Gastrocnemius medialis (tissue), 4 donors: ENCODE results near the gene PKNOX1. TPM values are rescaled to one million over a fixed set of nuclear protein-coding genes. Genes with fewer than 3 reads are reported as not detected.
"Not testable (repeated sequence)": the region's sequence is repeated elsewhere in the genome, so short reads cannot be mapped to it uniquely, and the experiment has no call there.

ENCODE experiments used
- ATAC-seq, 2 donors: fragments of 150-250 bp; one replicate each; pipeline ENCODE4 v1.9.1; 2016
- DNase-seq, 2 donors: peaks; one replicate each; pipeline ENCODE4 v3.0.0-alpha.2; 2019
- H3K27ac ChIP-seq, 4 donors: fragments of 200-600 bp; sonication (generic); 1 replicate in 1 of 4; 2 replicates in 3 of 4; pipeline ENCODE4 v1.5.1; 2016 to 2018; ENCODE audit warnings: mild to moderate bottlenecking in 2 of 4, moderate library complexity in 1 of 4
- H3K27me3 ChIP-seq, 3 donors: fragments of 200-600 bp; sonication (generic) in 2 of 3; 1 replicate in 1 of 3; 2 replicates in 2 of 3; pipeline versions ENCODE4 v1.5.1 to v1.6.0; 2016 to 2019; ENCODE audit warnings: mild to moderate bottlenecking in 1 of 3, moderate library complexity in 1 of 3
- H3K36me3 ChIP-seq, 2 donors: fragments of 200-600 bp; sonication (generic) in 1 of 2; one replicate each; pipeline ENCODE4 v1.5.1; 2017 to 2018
- H3K4me1 ChIP-seq, 2 donors: fragments of 200-600 bp; sonication (generic) in 1 of 2; one replicate each; pipeline ENCODE4 v1.5.1; 2016 to 2017; ENCODE audit warnings: mild to moderate bottlenecking in 2 of 2
- H3K4me3 ChIP-seq, 4 donors: fragments of 200-600 bp; sonication (generic) in 3 of 4; 1 replicate in 1 of 4; 2 replicates in 3 of 4; pipeline ENCODE4 v1.5.1; 2016 to 2019; ENCODE audit warnings: mild to moderate bottlenecking in 2 of 4
- H3K9me3 ChIP-seq, 3 donors: fragments of 200-600 bp; sonication (generic) in 2 of 3; 1 replicate in 1 of 3; 2 replicates in 2 of 3; pipeline ENCODE4 v1.5.1; 2016 to 2019
- POLR2A ChIP-seq, 2 donors: fragments of 450-650 bp; IDR thresholded peaks; one replicate each; pipeline ENCODE4 v1.6.1; 2017; ENCODE audit warnings: antibody characterized with exemption in 2 of 2, mild to moderate bottlenecking in 2 of 2, moderate library complexity in 2 of 2
- in situ Hi-C, 4 donors: fragments of 200-750 bp; cut with MboI; loops; one replicate each; pipeline versions ENCODE4 v1.15.0 to v1.8.0; 2017; ENCODE audit warnings: low sequenced_read_pairs in 4 of 4
- intact Hi-C: fragments of 100-400 bp; cut with DNase I; formaldehyde crosslinking; loops from one replicate; pipeline ENCODE4 v1.15.1; 2023; ENCODE audit warnings: low total_unique reads
- total RNA-seq, 4 donors: library from RNA; depleted of rRNA; stranded (reverse); fragments of >200 nt; gene quantifications; one replicate each; pipeline versions ENCODE4 v1.1.0 to v1.2.3, GENCODE V29; 2016
- TF ChIP-seq, protein P1 (sequence below), 5 experiments: fragments of 450-650 bp in 3 of 5; fragments of 200-600 bp in 2 of 5; sonication (generic) in 2 of 5; IDR thresholded peaks in 4 of 5; conservative IDR thresholded peaks in 1 of 5; 1 replicate in 4 of 5; 2 replicates in 1 of 5; pipeline ENCODE4 v1.5.1; 2016 to 2019; ENCODE audit warnings: antibody characterized with exemption in 5 of 5, mild to moderate bottlenecking in 3 of 5, moderate library complexity in 3 of 5

The PKNOX1 gene, protein sequence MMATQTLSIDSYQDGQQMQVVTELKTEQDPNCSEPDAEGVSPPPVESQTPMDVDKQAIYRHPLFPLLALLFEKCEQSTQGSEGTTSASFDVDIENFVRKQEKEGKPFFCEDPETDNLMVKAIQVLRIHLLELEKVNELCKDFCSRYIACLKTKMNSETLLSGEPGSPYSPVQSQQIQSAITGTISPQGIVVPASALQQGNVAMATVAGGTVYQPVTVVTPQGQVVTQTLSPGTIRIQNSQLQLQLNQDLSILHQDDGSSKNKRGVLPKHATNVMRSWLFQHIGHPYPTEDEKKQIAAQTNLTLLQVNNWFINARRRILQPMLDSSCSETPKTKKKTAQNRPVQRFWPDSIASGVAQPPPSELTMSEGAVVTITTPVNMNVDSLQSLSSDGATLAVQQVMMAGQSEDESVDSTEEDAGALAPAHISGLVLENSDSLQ
- 10 to 100 TPM in 1 of 4 donors, 1 to 10 TPM in 3; 5.3 to 18.0 (median 7.6) TPM for total RNA-seq

DNA sequence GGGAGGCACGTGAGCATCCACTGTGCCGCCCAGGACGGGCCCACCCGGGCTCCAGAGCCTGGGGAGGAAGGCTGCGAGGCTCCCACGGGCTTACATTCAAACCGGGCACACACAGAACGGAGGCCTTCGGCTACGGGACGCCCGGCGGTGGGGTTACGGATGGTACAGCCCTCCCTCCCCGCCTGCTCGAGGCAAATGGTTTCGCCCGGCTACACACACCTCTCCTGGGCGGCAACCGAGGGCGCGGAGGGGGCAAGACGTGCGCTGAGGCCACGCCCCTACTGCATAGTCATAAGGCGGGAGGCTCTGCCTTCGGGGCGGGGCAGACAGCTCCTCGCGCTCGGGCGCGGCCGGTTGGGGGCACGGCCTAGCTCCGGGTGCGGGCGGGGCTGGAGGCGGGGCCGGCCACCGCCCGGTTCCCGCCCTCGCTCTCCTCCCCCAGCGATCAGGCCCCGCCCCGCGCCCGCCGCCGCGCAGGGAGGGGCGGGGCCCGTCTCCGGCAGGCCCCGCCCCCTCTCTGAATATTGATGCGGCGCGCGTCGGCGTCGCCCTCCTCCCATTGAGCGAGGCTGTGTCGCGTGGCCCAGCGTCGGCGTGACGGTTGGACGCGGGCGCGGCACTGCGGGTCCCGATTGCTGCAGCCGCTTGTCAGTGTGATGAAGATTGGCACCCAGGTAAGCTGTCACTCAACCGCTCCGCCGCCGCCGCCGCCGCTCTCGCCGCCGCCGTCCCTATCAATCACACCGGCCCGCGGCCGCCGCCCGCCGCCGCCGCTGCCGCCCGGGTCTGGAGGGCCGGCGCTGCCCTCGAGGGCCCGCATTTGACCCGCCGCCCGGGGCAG is at the start of gene PKNOX1:
TSS of gene PKNOX1 (plus strand) at position 572 of the 841 bp plus-strand sequence. CDS start 29,820 bp downstream, outside the sequence.
- in situ Hi-C loops (loop anchor here in 1 of 4 donors (10.0 kb wide), 1 partner anchor 79 kb away; the partner anchor contains the start of gene NDUFV3), intact Hi-C loops (loop anchor here (1.0 to 5.0 kb wide), 4 partner anchors 33 to 803 kb away; partner anchors contain the start of genes CSTB, NDUFV3 and WDR4)
- H3K4me1 ChIP-seq = peaks cover 21 to 24% of the 10 kb centered on the region in 2 donors
- TF ChIP-seq, protein P1, sequence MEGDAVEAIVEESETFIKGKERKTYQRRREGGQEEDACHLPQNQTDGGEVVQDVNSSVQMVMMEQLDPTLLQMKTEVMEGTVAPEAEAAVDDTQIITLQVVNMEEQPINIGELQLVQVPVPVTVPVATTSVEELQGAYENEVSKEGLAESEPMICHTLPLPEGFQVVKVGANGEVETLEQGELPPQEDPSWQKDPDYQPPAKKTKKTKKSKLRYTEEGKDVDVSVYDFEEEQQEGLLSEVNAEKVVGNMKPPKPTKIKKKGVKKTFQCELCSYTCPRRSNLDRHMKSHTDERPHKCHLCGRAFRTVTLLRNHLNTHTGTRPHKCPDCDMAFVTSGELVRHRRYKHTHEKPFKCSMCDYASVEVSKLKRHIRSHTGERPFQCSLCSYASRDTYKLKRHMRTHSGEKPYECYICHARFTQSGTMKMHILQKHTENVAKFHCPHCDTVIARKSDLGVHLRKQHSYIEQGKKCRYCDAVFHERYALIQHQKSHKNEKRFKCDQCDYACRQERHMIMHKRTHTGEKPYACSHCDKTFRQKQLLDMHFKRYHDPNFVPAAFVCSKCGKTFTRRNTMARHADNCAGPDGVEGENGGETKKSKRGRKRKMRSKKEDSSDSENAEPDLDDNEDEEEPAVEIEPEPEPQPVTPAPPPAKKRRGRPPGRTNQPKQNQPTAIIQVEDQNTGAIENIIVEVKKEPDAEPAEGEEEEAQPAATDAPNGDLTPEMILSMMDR (IDR thresholded peaks at IDR 0.05 in 4 of 5, conservative IDR thresholded peaks at IDR 0.05 in 1 of 5) = peak in 1 of 5 experiments; percentile 22
- TF ChIP-seq POLR2A (IDR thresholded peaks at IDR 0.05) = peak; percentile 80 to 83
- H3K27me3 ChIP-seq = no peaks in the 10 kb centered on the region
- H3K9me3 ChIP-seq = no peaks in the 10 kb centered on the region
- peak within 1 kb of the TSS; percentile 72 to 89 (median 86) for H3K4me3 ChIP-seq
- H3K36me3 ChIP-seq = no peaks in the 10 kb centered on the region
- H3K27ac ChIP-seq = peak within 1 kb of the TSS; percentile 97 to 100 (median 99)
- ATAC-seq = peak; percentile 88
- peak; percentile 97 to 99 for DNase-seq

DNA sequence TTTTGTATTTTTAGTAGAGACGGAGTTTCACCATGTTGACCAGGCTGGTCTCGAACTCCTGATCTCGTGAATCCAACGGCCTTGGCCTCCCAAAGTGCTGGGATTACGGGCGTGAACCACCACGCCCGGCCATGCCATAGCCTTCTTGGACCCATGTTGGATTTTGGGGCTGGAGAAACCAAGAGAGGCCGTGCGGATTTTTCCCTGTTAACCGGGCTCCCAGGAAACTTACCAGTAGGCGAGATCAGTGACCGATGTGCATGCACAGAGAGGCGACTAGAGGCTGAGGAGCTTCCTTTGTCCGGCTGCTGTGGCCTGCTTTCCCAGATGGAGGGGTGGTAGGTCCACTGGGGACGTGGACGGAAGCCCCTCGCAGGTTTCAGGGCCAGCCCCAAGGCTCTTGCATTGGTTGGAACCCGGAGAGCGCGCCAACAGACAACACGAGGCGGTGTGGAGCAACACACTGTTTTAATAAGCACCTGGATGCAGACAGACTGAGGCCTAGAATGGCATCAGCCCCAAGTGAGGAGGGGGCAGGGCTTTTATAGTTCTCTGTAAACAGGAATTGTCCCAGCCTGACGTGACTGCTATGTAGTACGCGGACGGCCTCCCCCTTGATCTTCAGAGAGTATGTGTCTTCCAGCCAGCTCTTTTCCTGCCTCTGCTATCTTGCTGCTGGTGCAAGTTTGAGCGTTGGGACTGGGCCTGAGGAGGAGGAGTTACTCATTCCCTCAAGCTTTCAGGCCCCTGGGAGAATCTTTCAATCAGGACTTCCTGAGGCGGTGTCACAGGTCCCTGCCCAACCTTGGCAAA is 49.0 kb upstream of the PKNOX1 start, which contains the start of gene ERVH48-1:
TSS of gene ERVH48-1 (minus strand) at position 517 of the 813 bp plus-strand sequence. CDS start 6,624 bp downstream, outside the sequence.
- Histone ChIP-seq H3K27me3 (no peaks in the 10 kb centered on the region), H3K4me3 (no peak within 1 kb of the TSS), H3K36me3 (no peaks in the 10 kb centered on the region), H3K4me1 (peaks cover 5 to 8% of the 10 kb centered on the region in 2 donors), H3K9me3 (no peaks in the 10 kb centered on the region), H3K27ac (no peak within 1 kb of the TSS)
- in situ Hi-C loops (no loop called here), intact Hi-C loops (no loop called here)
- DNase-seq = peak in 1 of 2 donors; percentile 8
- no peak for TF ChIP-seq POLR2A (IDR thresholded peaks at IDR 0.05)
- TF ChIP-seq, protein P1 (IDR thresholded peaks at IDR 0.05 in 4 of 5, conservative IDR thresholded peaks at IDR 0.05 in 1 of 5) = no peak
- no peak for ATAC-seq

DNA sequence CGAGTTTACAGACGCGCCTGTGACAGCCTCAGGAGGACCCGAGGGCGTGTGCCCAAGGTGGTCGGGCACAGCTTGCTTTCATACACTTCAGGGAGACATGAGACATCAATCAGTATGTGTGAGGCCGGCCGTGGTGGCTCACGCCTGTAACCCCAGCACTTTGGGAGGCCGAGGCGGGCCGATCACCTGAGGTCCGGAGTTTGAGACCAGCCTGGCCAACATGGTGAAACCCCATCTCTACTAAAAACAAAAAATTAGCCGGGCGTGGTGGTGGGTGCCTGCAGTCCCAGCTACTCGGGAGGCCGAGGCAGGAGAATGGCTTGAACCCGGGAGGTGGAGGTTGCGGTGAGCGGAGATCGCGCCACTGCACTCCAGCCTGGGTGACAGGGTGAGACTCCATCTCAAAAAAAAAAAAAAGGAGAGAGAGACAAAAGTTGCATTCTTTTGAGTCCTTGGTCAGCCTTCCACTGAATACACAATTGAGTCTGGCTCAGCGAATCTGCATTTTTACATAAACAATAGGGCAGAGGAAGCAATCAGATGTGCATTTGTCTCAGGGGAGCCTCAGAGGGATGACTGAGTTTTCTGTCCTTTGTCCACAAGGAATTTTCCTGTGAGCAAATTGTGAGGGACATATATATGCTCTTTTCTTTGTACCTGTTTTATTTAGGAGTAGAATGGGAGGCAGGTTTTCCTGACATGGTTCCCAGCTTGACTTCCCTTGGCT is 46.7 kb upstream of the PKNOX1 start:
- DNase-seq = peak in 1 of 2 donors; percentile 8
- intact Hi-C loops = not testable (repeated sequence)

DNA sequence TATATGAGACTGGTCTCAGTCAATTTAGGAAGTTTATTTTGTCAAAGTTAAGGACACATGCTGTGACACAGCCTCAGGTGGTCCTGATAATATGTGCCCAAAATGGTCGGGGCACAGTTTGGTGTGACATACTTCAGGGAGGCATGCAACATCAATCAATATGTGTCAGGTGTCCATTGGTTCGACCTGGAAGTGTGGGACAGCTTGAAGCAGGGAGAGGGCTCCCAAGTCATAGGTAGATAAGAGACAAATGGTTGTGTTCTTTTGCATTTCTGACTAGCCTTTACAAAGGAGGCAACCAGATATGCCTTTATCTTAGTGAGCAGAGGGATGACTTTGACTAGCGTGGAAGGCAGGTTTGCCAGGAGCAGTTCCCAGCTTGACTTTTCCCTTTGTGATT is 44.4 kb upstream of the PKNOX1 start:
- ATAC-seq (no peak), DNase-seq (no peak)
- no peak for TF ChIP-seq POLR2A (IDR thresholded peaks at IDR 0.05)
- TF ChIP-seq, protein P1 (IDR thresholded peaks at IDR 0.05 in 4 of 5, conservative IDR thresholded peaks at IDR 0.05 in 1 of 5) = no peak
- Histone ChIP-seq H3K4me3 (no peak overlapping the region), H3K4me1 (no peaks in the 10 kb centered on the region), H3K36me3 (no peaks in the 10 kb centered on the region), H3K27me3 (no peaks in the 10 kb centered on the region), H3K9me3 (no peaks in the 10 kb centered on the region), H3K27ac (no peak overlapping the region)
- intact Hi-C loops = no loop called here
- in situ Hi-C loops = no loop called here

More for the DNA sequence above, 46.7 kb upstream of the PKNOX1 start:
- H3K36me3 ChIP-seq, H3K9me3 ChIP-seq, H3K4me3 ChIP-seq, H3K4me1 ChIP-seq, H3K27ac ChIP-seq, in situ Hi-C loops, H3K27me3 ChIP-seq, ATAC-seq: not testable (repeated sequence)
